ENCODE data around the gene GLT6D1.

The GLT6D1 gene

GRCh38 chr9:135607401-135608293 is 31.7 kb downstream of the GLT6D1 start:
- no peak for DNase-seq

- DNase-seq = no peak
These were observed 32.5 kb downstream of the GLT6D1 start for GRCh38 chr9:135606885-135607259.

GRCh38 chr9:135605238-135605781 is 34.0 kb downstream of the GLT6D1 start:
- DNase-seq = no peak

- DNase-seq = no peak
These were observed 34.7 kb downstream of the GLT6D1 start for GRCh38 chr9:135604437-135605237.

- peak; percentile 57 to 58 for DNase-seq
These were observed 36.4 kb downstream of the GLT6D1 start for GRCh38 chr9:135602789-135603481.

GRCh38 chr9:135601988-135602387 is 37.4 kb downstream of the GLT6D1 start:
- no peak for DNase-seq

GRCh38 chr9:135600296-135600817 is 39.0 kb downstream of the GLT6D1 start:
- no peak for DNase-seq

- DNase-seq = no peak
These were observed 43.1 kb downstream of the GLT6D1 start for GRCh38 chr9:135596211-135596610.

GRCh38 chr9:135592625-135593024 is 46.7 kb downstream of the GLT6D1 start:
- no peak for DNase-seq

GRCh38 chr9:135592331-135592590 is 47.1 kb downstream of the GLT6D1 start:
- no peak for DNase-seq

GRCh38 chr9:135591506-135592330 is 47.6 kb downstream of the GLT6D1 start:
- DNase-seq = no peak

GRCh38 chr9:135590486-135591079 is 48.8 kb downstream of the GLT6D1 start:
- DNase-seq = no peak

GRCh38 chr9:135589596-135590485 is 49.5 kb downstream of the GLT6D1 start:
- no peak for DNase-seq

GRCh38 chr9:135588886-135589595 is 50.3 kb downstream of the GLT6D1 start:
- DNase-seq = no peak

GRCh38 chr9:135588371-135588770 is 51.0 kb downstream of the GLT6D1 start:
- no peak for DNase-seq

- DNase-seq = no peak
These were observed 51.7 kb downstream of the GLT6D1 start for GRCh38 chr9:135587658-135588057.

- no peak for DNase-seq
These were observed 52.7 kb downstream of the GLT6D1 start for GRCh38 chr9:135586601-135587109.

GRCh38 chr9:135584934-135585333 is 54.4 kb downstream of the GLT6D1 start:
- DNase-seq = no peak

- no peak for DNase-seq
These were observed 55.0 kb downstream of the GLT6D1 start for GRCh38 chr9:135584371-135584770.

- no peak for DNase-seq
These were observed 55.7 kb downstream of the GLT6D1 start for GRCh38 chr9:135583688-135584011.
